Naive thymus-derived CD4-positive, alpha-beta T cell (primary cell): ENCODE measurements around the gene TFDP1. TPM values are rescaled to one million over a fixed set of nuclear protein-coding genes. Genes with fewer than 3 reads are reported as not detected.

ENCODE experiments used
- ATAC-seq: fragments of 150-1000 bp; cut with Tn5 transposase; 2 replicates; pipeline ENCODE4 v1.10.0; 2021; ENCODE audit warnings: mild to moderate bottlenecking, moderate library complexity
- CTCF ChIA-PET: fragments of 350-600 bp; sonication (Branson Sonifier 250); formaldehyde crosslinking; loops from one replicate; lab custom pipeline; 2021; ENCODE audit warnings: antibody characterized with exemption; lab: Charles Lee
- POLR2A ChIA-PET: fragments of 350-600 bp; sonication (Branson Sonifier 250); formaldehyde crosslinking; loops from one replicate; lab custom pipeline; 2021; ENCODE audit warnings: antibody characterized with exemption, inconsistent platforms; lab: Charles Lee
- DNase-seq, 9 donors: peaks; one replicate each; pipeline versions ENCODE4 v3.0.0 to v3.0.0-alpha.2; 2020 to 2022; ENCODE audit warnings: mixed read lengths in 1 of 9
- H3K27ac ChIP-seq: one replicate; pipeline ENCODE4 v1.7.0; 2013; ENCODE audit warnings: mild to moderate bottlenecking, low read depth, low read length, moderate library complexity
- H3K27me3 ChIP-seq, 2 donors: one replicate each; pipeline ENCODE4 v1.7.0; 2013; ENCODE audit warnings: low read length in 2 of 2, mild to moderate bottlenecking in 2 of 2, moderate library complexity in 2 of 2; ENCODE audit not compliant: control insufficient read depth in 2 of 2, insufficient read depth in 2 of 2
- H3K36me3 ChIP-seq, 3 experiments: 1 replicate in 2 of 3; 2 replicates in 1 of 3; pipeline ENCODE4 v1.7.0; 2013; ENCODE audit warnings: low read length in 3 of 3, mild to moderate bottlenecking in 3 of 3, moderate library complexity in 1 of 3; ENCODE audit not compliant: insufficient read depth in 3 of 3, control insufficient read depth in 2 of 3
- H3K4me1 ChIP-seq, 2 donors: one replicate each; pipeline ENCODE4 v1.7.0; 2013; ENCODE audit warnings: low read length in 2 of 2, mild to moderate bottlenecking in 2 of 2, moderate library complexity in 1 of 2; ENCODE audit not compliant: control insufficient read depth in 2 of 2, insufficient read depth in 2 of 2
- H3K4me3 ChIP-seq: 2 replicates; pipeline ENCODE4 v1.7.0; 2013; ENCODE audit warnings: mild to moderate bottlenecking, low read length
- H3K9me3 ChIP-seq, 3 experiments: 1 replicate in 2 of 3; 2 replicates in 1 of 3; pipeline ENCODE4 v1.7.0; 2013; ENCODE audit warnings: low read length in 3 of 3; ENCODE audit not compliant: control insufficient read depth in 2 of 3
- H3K27ac Mint-ChIP-seq, 9 donors: one replicate each; pipeline ENCODE4 v1.8.0; 2020 to 2022; ENCODE audit warnings: mixed read lengths in 9 of 9, mild to moderate bottlenecking in 8 of 9, moderate library complexity in 5 of 9, inconsistent platforms in 2 of 9
- H3K27me3 Mint-ChIP-seq, 5 donors: one replicate each; pipeline ENCODE4 v1.8.0; 2021 to 2022; ENCODE audit warnings: mixed read lengths in 5 of 5, mild to moderate bottlenecking in 1 of 5
- H3K36me3 Mint-ChIP-seq, 5 donors: one replicate each; pipeline ENCODE4 v1.8.0; 2020 to 2022; ENCODE audit warnings: mixed read lengths in 5 of 5, mild to moderate bottlenecking in 3 of 5, inconsistent platforms in 1 of 5
- H3K4me1 Mint-ChIP-seq, 7 donors: one replicate each; pipeline ENCODE4 v1.8.0; 2020 to 2022; ENCODE audit warnings: mixed read lengths in 7 of 7, mild to moderate bottlenecking in 3 of 7, inconsistent platforms in 1 of 7
- H3K4me3 Mint-ChIP-seq, 10 donors: one replicate each; pipeline ENCODE4 v1.8.0; 2020 to 2022; ENCODE audit warnings: mild to moderate bottlenecking in 10 of 10, mixed read lengths in 10 of 10, moderate library complexity in 6 of 10, inconsistent platforms in 2 of 10
- H3K9me3 Mint-ChIP-seq, 11 donors: one replicate each; pipeline ENCODE4 v1.8.0; 2020 to 2022; ENCODE audit warnings: mixed read lengths in 11 of 11, mild to moderate bottlenecking in 4 of 11, inconsistent platforms in 1 of 11, moderate library complexity in 1 of 11
- intact Hi-C, 2 donors: fragments of 100-400 bp; cut with micrococcal nuclease; formaldehyde crosslinking; loops; one replicate each; pipeline ENCODE4 v1.15.1; 2023
- polyA plus RNA-seq, 2 donors: library from polyadenylated mRNA; unstranded; fragments of 300-500 nt; fragmentation: Illumina TruSeq; gene quantifications; one replicate each; pipeline ENCODE4 v1.2.3, GENCODE V29; 2021
- total RNA-seq, 6 experiments: library from RNA in 5 of 6; stranded (reverse) in 5 of 6; gene quantifications; 1 replicate in 5 of 6; 2 replicates in 1 of 6; pipeline ENCODE4 v1.2.3 and lab custom pipeline; 2021 to 2026

The TFDP1 gene
- total and polyA plus RNA-seq, 7 experiments from 2014 or later, result 21.4 to 127 (median 43.1) TPM

- H3K27ac Mint-ChIP-seq, result no peak overlapping the region
- peaks cover 0 to 4% (median 0%) of the 10 kb centered on the region in 11 donors for H3K9me3 Mint-ChIP-seq
- H3K4me3 ChIP-seq, result no peak overlapping the region
- no peaks in the 10 kb centered on the region for H3K36me3 ChIP-seq
- ATAC-seq (no peak), DNase-seq (no peak)
- H3K27ac ChIP-seq, result no peak overlapping the region
- H3K27me3 ChIP-seq, result no peaks in the 10 kb centered on the region
- no peaks in the 10 kb centered on the region for H3K9me3 ChIP-seq
- H3K4me1 ChIP-seq, result no peaks in the 10 kb centered on the region
- ChIA-PET CTCF (no interaction called here), POLR2A (no interaction called here)
- intact Hi-C loops, result no loop called here
- peaks cover 0 to 13% (median 5%) of the 10 kb centered on the region in 7 donors for H3K4me1 Mint-ChIP-seq
- H3K27me3 Mint-ChIP-seq, result peaks cover 0 to 3% (median 0%) of the 10 kb centered on the region in 5 donors
- no peaks in the 10 kb centered on the region for H3K36me3 Mint-ChIP-seq
- H3K4me3 Mint-ChIP-seq, result no peak overlapping the region
Measured at GRCh38 chr13:113668491-113668971, 84.0 kb downstream of the TFDP1 start.

GRCh38 chr13:113669231-113669754, 84.7 kb downstream of the TFDP1 start:
- DNase-seq (no peak), ATAC-seq (no peak)
- peak overlapping the region in 1 of 9 donors; percentile 55 for H3K27ac Mint-ChIP-seq
- no peak overlapping the region for H3K4me3 Mint-ChIP-seq
- peaks cover 0 to 13% (median 5%) of the 10 kb centered on the region in 7 donors for H3K4me1 Mint-ChIP-seq
- no peak overlapping the region for H3K4me3 ChIP-seq
- ChIA-PET CTCF (no interaction called here), POLR2A (no interaction called here)
- H3K27me3 Mint-ChIP-seq, result peaks cover 0 to 3% (median 0%) of the 10 kb centered on the region in 5 donors
- H3K9me3 ChIP-seq, result no peaks in the 10 kb centered on the region
- peaks cover 0 to 4% (median 0%) of the 10 kb centered on the region in 11 donors for H3K9me3 Mint-ChIP-seq
- H3K36me3 ChIP-seq, result no peaks in the 10 kb centered on the region
- no peak overlapping the region for H3K27ac ChIP-seq
- H3K27me3 ChIP-seq, result no peaks in the 10 kb centered on the region
- intact Hi-C loops, result no loop called here
- no peaks in the 10 kb centered on the region for H3K4me1 ChIP-seq
- H3K36me3 Mint-ChIP-seq, result no peaks in the 10 kb centered on the region

- intact Hi-C loops, result no loop called here
- H3K4me1 ChIP-seq, result no peaks in the 10 kb centered on the region
- CTCF ChIA-PET, result no interaction called here
Measured at GRCh38 chr13:113669755-113670341, 85.3 kb downstream of the TFDP1 start.

GRCh38 chr13:113670541-113670940, 86.0 kb downstream of the TFDP1 start:
- DNase-seq, result no peak
- peaks cover 0 to 13% (median 5%) of the 10 kb centered on the region in 7 donors for H3K4me1 Mint-ChIP-seq
- no peaks in the 10 kb centered on the region for H3K9me3 ChIP-seq
- no peak overlapping the region for H3K27ac Mint-ChIP-seq
- peaks cover 0 to 3% (median 0%) of the 10 kb centered on the region in 5 donors for H3K27me3 Mint-ChIP-seq
- H3K27me3 ChIP-seq, result no peaks in the 10 kb centered on the region
- H3K27ac ChIP-seq, result no peak overlapping the region
- peaks cover 0 to 4% (median 0%) of the 10 kb centered on the region in 11 donors for H3K9me3 Mint-ChIP-seq
- POLR2A ChIA-PET, result no interaction called here
- H3K4me3 Mint-ChIP-seq, result no peak overlapping the region
- H3K4me1 ChIP-seq, result no peaks in the 10 kb centered on the region
- H3K36me3 ChIP-seq, result no peaks in the 10 kb centered on the region
- intact Hi-C loops, result no loop called here
- ATAC-seq, result no peak
- CTCF ChIA-PET, result no interaction called here
- no peak overlapping the region for H3K4me3 ChIP-seq
- H3K36me3 Mint-ChIP-seq, result no peaks in the 10 kb centered on the region

More at GRCh38 chr13:113669755-113670341, 85.3 kb downstream of the TFDP1 start:
- POLR2A ChIA-PET, result no interaction called here
- no peaks in the 10 kb centered on the region for H3K36me3 Mint-ChIP-seq
- peaks cover 0 to 13% (median 5%) of the 10 kb centered on the region in 7 donors for H3K4me1 Mint-ChIP-seq
- H3K27me3 Mint-ChIP-seq, result peaks cover 0 to 3% (median 0%) of the 10 kb centered on the region in 5 donors
- no peak overlapping the region for H3K4me3 Mint-ChIP-seq
- no peak for ATAC-seq
- H3K27ac Mint-ChIP-seq, result no peak overlapping the region
- Histone ChIP-seq H3K27ac (no peak overlapping the region), H3K27me3 (no peaks in the 10 kb centered on the region), H3K36me3 (no peaks in the 10 kb centered on the region), H3K9me3 (no peaks in the 10 kb centered on the region), H3K4me3 (no peak overlapping the region)
- no peak for DNase-seq
- peaks cover 0 to 4% (median 0%) of the 10 kb centered on the region in 11 donors for H3K9me3 Mint-ChIP-seq

- Mint-ChIP-seq H3K4me3 (no peak overlapping the region), H3K4me1 (peaks cover 0 to 13% (median 5%) of the 10 kb centered on the region in 7 donors), H3K36me3 (no peaks in the 10 kb centered on the region), H3K27me3 (peaks cover 0 to 3% (median 0%) of the 10 kb centered on the region in 5 donors), H3K9me3 (peaks cover 0 to 4% (median 0%) of the 10 kb centered on the region in 11 donors), H3K27ac (no peak overlapping the region)
- intact Hi-C loops, result no loop called here
- Histone ChIP-seq H3K4me1 (no peaks in the 10 kb centered on the region), H3K27ac (no peak overlapping the region), H3K4me3 (no peak overlapping the region), H3K36me3 (no peaks in the 10 kb centered on the region), H3K27me3 (no peaks in the 10 kb centered on the region), H3K9me3 (no peaks in the 10 kb centered on the region)
- ChIA-PET CTCF (no interaction called here), POLR2A (no interaction called here)
- DNase-seq (no peak), ATAC-seq (no peak)
Measured at GRCh38 chr13:113671066-113672001, 86.8 kb downstream of the TFDP1 start.

- Histone ChIP-seq H3K4me1 (no peaks in the 10 kb centered on the region), H3K36me3 (no peaks in the 10 kb centered on the region), H3K4me3 (no peak overlapping the region), H3K27me3 (no peaks in the 10 kb centered on the region), H3K27ac (no peak overlapping the region), H3K9me3 (no peaks in the 10 kb centered on the region)
- peak; percentile 24 for ATAC-seq
- intact Hi-C loops, result no loop called here
- Mint-ChIP-seq H3K27me3 (peaks cover 0 to 3% (median 0%) of the 10 kb centered on the region in 5 donors), H3K27ac (peak overlapping the region in 7 of 9 donors; percentile 2 to 72 (median 13)), H3K9me3 (peaks cover 0 to 4% (median 0%) of the 10 kb centered on the region in 11 donors), H3K4me1 (peaks cover 0 to 13% (median 5%) of the 10 kb centered on the region in 7 donors), H3K4me3 (peak overlapping the region in 6 of 10 donors; percentile 0 to 10 (median 5)), H3K36me3 (no peaks in the 10 kb centered on the region)
- CTCF ChIA-PET, result no interaction called here
- POLR2A ChIA-PET, result no interaction called here
- DNase-seq, result no peak
Measured at GRCh38 chr13:113672002-113672651, 87.6 kb downstream of the TFDP1 start.
